Vagina (tissue), 2 donors: Measurements from ENCODE around the gene PCP4.

ENCODE experiments used
- POLR2A ChIP-seq, 2 donors: fragments of 450-650 bp; IDR thresholded peaks; one replicate each; pipeline ENCODE4 v1.6.1; 2017; ENCODE audit warnings: antibody characterized with exemption in 2 of 2, mild to moderate bottlenecking in 2 of 2, moderate library complexity in 2 of 2
- POLR2AphosphoS5 ChIP-seq, 2 donors: sonication (generic); formaldehyde crosslinking; IDR thresholded peaks; one replicate each; pipeline ENCODE4 v1.9.0; 2017; ENCODE audit warnings: antibody characterized with exemption in 2 of 2, mild to moderate bottlenecking in 2 of 2, low read depth in 1 of 2; ENCODE audit not compliant: insufficient read depth in 1 of 2
- TF ChIP-seq, protein P1 (sequence below), 3 experiments: fragments of 450-650 bp in 2 of 3; fragments of 200-600 bp in 1 of 3; sonication (generic) in 1 of 3; IDR thresholded peaks; one replicate each; pipeline ENCODE4 v1.5.1; 2017 to 2019; ENCODE audit warnings: antibody characterized with exemption in 3 of 3, mild to moderate bottlenecking in 2 of 3, moderate library complexity in 2 of 3

DNA sequence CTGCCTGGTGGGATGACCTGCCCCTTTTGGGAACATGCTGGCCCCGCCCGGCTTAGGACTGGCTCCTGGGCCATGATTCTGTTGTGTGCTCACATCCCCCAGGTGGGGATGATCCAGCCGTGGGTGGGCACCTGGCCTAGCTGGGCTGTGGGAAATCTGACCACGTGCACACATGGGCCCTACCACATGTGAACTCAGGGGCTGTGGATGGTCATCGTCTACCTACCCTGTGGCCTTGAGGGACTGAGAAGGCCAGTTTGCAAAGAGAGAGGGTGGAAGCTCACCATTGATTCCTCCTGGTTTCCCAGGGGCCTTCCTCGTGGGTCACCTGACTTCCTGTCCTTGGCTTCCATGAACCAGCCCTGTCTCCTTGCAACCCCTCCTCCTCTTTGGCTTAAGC, 19.4 kb upstream of the PCP4 start:
- TF ChIP-seq POLR2AphosphoS5 (IDR thresholded peaks at IDR 0.05; ENCODE audit: insufficient read depth in 1 of 2, low read depth in 1 of 2) (no peak), POLR2A (IDR thresholded peaks at IDR 0.05) (no peak)
- TF ChIP-seq, protein P1, sequence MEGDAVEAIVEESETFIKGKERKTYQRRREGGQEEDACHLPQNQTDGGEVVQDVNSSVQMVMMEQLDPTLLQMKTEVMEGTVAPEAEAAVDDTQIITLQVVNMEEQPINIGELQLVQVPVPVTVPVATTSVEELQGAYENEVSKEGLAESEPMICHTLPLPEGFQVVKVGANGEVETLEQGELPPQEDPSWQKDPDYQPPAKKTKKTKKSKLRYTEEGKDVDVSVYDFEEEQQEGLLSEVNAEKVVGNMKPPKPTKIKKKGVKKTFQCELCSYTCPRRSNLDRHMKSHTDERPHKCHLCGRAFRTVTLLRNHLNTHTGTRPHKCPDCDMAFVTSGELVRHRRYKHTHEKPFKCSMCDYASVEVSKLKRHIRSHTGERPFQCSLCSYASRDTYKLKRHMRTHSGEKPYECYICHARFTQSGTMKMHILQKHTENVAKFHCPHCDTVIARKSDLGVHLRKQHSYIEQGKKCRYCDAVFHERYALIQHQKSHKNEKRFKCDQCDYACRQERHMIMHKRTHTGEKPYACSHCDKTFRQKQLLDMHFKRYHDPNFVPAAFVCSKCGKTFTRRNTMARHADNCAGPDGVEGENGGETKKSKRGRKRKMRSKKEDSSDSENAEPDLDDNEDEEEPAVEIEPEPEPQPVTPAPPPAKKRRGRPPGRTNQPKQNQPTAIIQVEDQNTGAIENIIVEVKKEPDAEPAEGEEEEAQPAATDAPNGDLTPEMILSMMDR (IDR thresholded peaks at IDR 0.05) = no peak
